HepG2 (cell line): ENCODE data around the gene NR3C2. TPM values are rescaled to one million over a fixed set of nuclear protein-coding genes. Genes with fewer than 3 reads are reported as not detected.

Source experiments
- ATAC-seq: fragments of 200-7000 bp; cut with Tn5 transposase; 3 replicates; pipeline ENCODE4 v1.9.1; 2020; ENCODE audit warnings: mild to moderate bottlenecking, moderate library complexity
- BruUV-seq: library from RNA; stranded (reverse); fragments of 400-500 nt; replicated peaks from 2 replicates; lab custom pipeline; 2021; lab: Mats Ljungman, UMichigan
- CTCF ChIA-PET: fragments of 300-600 bp; formaldehyde crosslinking; extraction: SDS; loops from one replicate; lab custom pipeline; 2021; ENCODE audit warnings: low total read pairs, inconsistent platforms, low intra/inter-chr PET ratio; lab: Yijun Ruan, JAX
- POLR2A ChIA-PET: fragments of 350-600 bp; sonication (Branson Sonifier 250); formaldehyde crosslinking; loops from one replicate; lab custom pipeline; 2020; ENCODE audit warnings: antibody characterized with exemption, inconsistent platforms; lab: Yijun Ruan, JAX
- DNase-seq: peaks from one replicate; pipeline ENCODE4 v3.0.0-alpha.2; 2015; ENCODE audit warnings: low spot score
- FAIRE-seq: peaks from 3 replicates; lab custom pipeline; 2011; peaks lifted over from hg19 to GRCh38; lab: Jason Lieb, UNC
- H2AFZ ChIP-seq: one replicate; pipeline ENCODE4 v1.6.1; 2011; ENCODE audit warnings: low read length, inconsistent platforms
- H3K27ac ChIP-seq: fragments of 300-600 bp; 3 replicates; pipeline ENCODE4 v1.8.0; 2011; ENCODE audit warnings: mixed run types, mild to moderate bottlenecking, mixed read lengths, low read length, inconsistent platforms; ENCODE audit not compliant: insufficient read depth; ENCODE audit errors: extremely low read length
- H3K27me3 ChIP-seq, 2 experiments: fragments of 200-600 bp in 1 of 2; 2 replicates in 1 of 2; 3 replicates in 1 of 2; pipeline versions ENCODE4 v1.6.0 to v1.8.0; 2011; ENCODE audit warnings: low read length in 2 of 2, mild to moderate bottlenecking in 2 of 2, moderate library complexity in 2 of 2, inconsistent platforms in 1 of 2; ENCODE audit not compliant: insufficient read depth in 2 of 2, control insufficient read depth in 1 of 2
- H3K36me3 ChIP-seq, 2 experiments: fragments of 200-600 bp in 1 of 2; replicated peaks in 1 of 2; 2 replicates in 1 of 2; 3 replicates in 1 of 2; pipeline versions ENCODE4 v1.5.1 to v1.8.0; 2011; ENCODE audit warnings: low read length in 2 of 2, inconsistent platforms in 1 of 2; ENCODE audit not compliant: insufficient read depth in 2 of 2, control insufficient read depth in 1 of 2
- H3K4me1 ChIP-seq: 2 replicates; pipeline ENCODE4 v1.5.1; 2012; ENCODE audit warnings: low read length, inconsistent platforms; ENCODE audit not compliant: insufficient read depth
- H3K4me2 ChIP-seq: 2 replicates; pipeline ENCODE4 v1.6.0; 2011; ENCODE audit warnings: low read depth, low read length, inconsistent platforms
- H3K4me3 ChIP-seq, 3 experiments: fragments of 200-600 bp in 1 of 3; sonication (generic), shearing (Covaris generic) in 1 of 3; replicated peaks in 1 of 3; 2 replicates each; pipeline ENCODE4 v1.5.1; 2011 to 2016; ENCODE audit warnings: low read length in 3 of 3, inconsistent platforms in 2 of 3, low read depth in 2 of 3, mild to moderate bottlenecking in 2 of 3, control low read depth in 1 of 3, mixed read lengths in 1 of 3; ENCODE audit not compliant: insufficient read depth in 1 of 3
- H3K79me2 ChIP-seq: one replicate; pipeline ENCODE4 v1.6.1; 2011; ENCODE audit warnings: low read length, inconsistent platforms; ENCODE audit not compliant: insufficient read depth
- H3K9ac ChIP-seq: 2 replicates; pipeline ENCODE4 v1.6.0; 2011; ENCODE audit warnings: mild to moderate bottlenecking, low read depth, low read length, inconsistent platforms; ENCODE audit not compliant: insufficient read depth
- H3K9me3 ChIP-seq: 2 replicates; pipeline ENCODE4 v1.5.1; 2012; ENCODE audit warnings: mild to moderate bottlenecking, low read length
- H4K20me1 ChIP-seq: 2 replicates; pipeline ENCODE4 v1.6.0; 2011; ENCODE audit warnings: inconsistent platforms, mild to moderate bottlenecking, low read length, moderate library complexity; ENCODE audit not compliant: insufficient read depth
- CHCHD3 ChIP-seq: sonication (generic); formaldehyde crosslinking; IDR thresholded peaks from 2 replicates; pipeline ENCODE4 v1.8.0; 2022; ENCODE audit warnings: mild to moderate bottlenecking, missing genetic modification reagents, moderate library complexity
- DMTF1 ChIP-seq: sonication (generic); formaldehyde crosslinking; IDR thresholded peaks from 2 replicates; pipeline ENCODE4 v1.4.0; 2020; ENCODE audit warnings: mild to moderate bottlenecking, missing genetic modification reagents
- DNMT3B ChIP-seq: conservative IDR thresholded peaks from 2 replicates; pipeline ENCODE4 v1.6.1; 2016; ENCODE audit warnings: missing biosample characterization, control low read depth
- ELF4 ChIP-seq: sonication (generic); formaldehyde crosslinking; IDR thresholded peaks from 2 replicates; pipeline ENCODE4 v1.5.0; 2020; ENCODE audit warnings: missing genetic modification reagents, mild to moderate bottlenecking, moderate library complexity, borderline replicate concordance
- FOXA1 ChIP-seq, 2 experiments: fragments of 450-650 bp in 1 of 2; sonication (generic) in 1 of 2; formaldehyde crosslinking in 1 of 2; IDR thresholded peaks; 2 replicates each; pipeline versions ENCODE4 v1.4.0 to v1.6.1; 2016 to 2020; ENCODE audit warnings: missing genetic modification reagents in 1 of 2
- GZF1 ChIP-seq: sonication (generic); formaldehyde crosslinking; IDR thresholded peaks from 2 replicates; pipeline ENCODE4 v1.5.1; 2020; ENCODE audit warnings: mild to moderate bottlenecking, missing genetic modification reagents
- MED8 ChIP-seq: sonication (generic); formaldehyde crosslinking; IDR thresholded peaks from 2 replicates; pipeline ENCODE4 v1.8.1; 2023; ENCODE audit warnings: mild to moderate bottlenecking, missing genetic modification reagents; ENCODE audit not compliant: insufficient replicate concordance
- NFYB ChIP-seq: sonication (generic); formaldehyde crosslinking; IDR thresholded peaks from 2 replicates; pipeline ENCODE4 v1.4.0; 2020; ENCODE audit warnings: missing genetic modification reagents
- TBP ChIP-seq: sonication (generic); formaldehyde crosslinking; IDR thresholded peaks from 2 replicates; pipeline ENCODE4 v1.5.0; 2020; ENCODE audit warnings: missing genetic modification reagents
- TCF7L2 ChIP-seq: IDR thresholded peaks from 2 replicates; pipeline ENCODE4 v1.6.1; 2011; ENCODE audit warnings: mild to moderate bottlenecking, low read depth, low read length, moderate library complexity
- ZMYM4 ChIP-seq: sonication (generic); formaldehyde crosslinking; IDR thresholded peaks from 2 replicates; pipeline ENCODE4 v1.8.1; 2023; ENCODE audit warnings: mild to moderate bottlenecking, missing genetic modification reagents
- ZNF331 ChIP-seq: sonication (generic); formaldehyde crosslinking; IDR thresholded peaks from 2 replicates; pipeline ENCODE4 v1.4.0; 2020; ENCODE audit warnings: missing genetic modification reagents
- ZNF354B ChIP-seq: sonication (generic); formaldehyde crosslinking; IDR thresholded peaks from 2 replicates; pipeline ENCODE4 v1.8.0; 2022; ENCODE audit warnings: mild to moderate bottlenecking, missing genetic modification reagents
- ZNF441 ChIP-seq: sonication (generic); formaldehyde crosslinking; IDR thresholded peaks from 2 replicates; pipeline ENCODE4 v1.7.0; 2021; ENCODE audit warnings: missing genetic modification reagents, borderline replicate concordance
- ZNF609 ChIP-seq: sonication (generic); formaldehyde crosslinking; IDR thresholded peaks from 2 replicates; pipeline ENCODE4 v1.4.0; 2020; ENCODE audit warnings: mild to moderate bottlenecking, missing genetic modification reagents, borderline replicate concordance
- WGBS: methylation state at CpG from one replicate; pipeline ENCODE4 v1.1.6; 2017; ENCODE audit warnings: low lambda C conversion rate; 5-methylcytosine and 5-hydroxymethylcytosine counted together
- in situ Hi-C: cut with HindIII; loops from 2 replicates; pipeline ENCODE4 v1.10.0; 2017; ENCODE audit warnings: low pct_unique_long_range_greater_than_20kb; ENCODE audit not compliant: extremely low pct_ligation_motif_present
- intact Hi-C: fragments of 100-400 bp; cut with micrococcal nuclease; formaldehyde crosslinking; loops from one replicate; pipeline ENCODE4 v1.10.0; 2022; ENCODE audit not compliant: unreplicated experiment
- polyA plus RNA-seq, 8 experiments: library from polyadenylated mRNA; depleted of rRNA in 3 of 8; stranded (reverse) in 7 of 8; unstranded in 1 of 8; fragments of >200 nt; fragmentation: Illumina TruSeq in 4 of 8; extraction: Trizol in 4 of 8; gene quantifications; 2 replicates each; pipeline versions ENCODE4 v1.2.1 to v1.2.3, GENCODE V29; 2011 to 2016; ENCODE audit warnings: low read depth in 4 of 8, missing spikeins in 1 of 8, mixed read lengths in 1 of 8; ENCODE audit not compliant: insufficient read depth in 1 of 8
- total RNA-seq, 5 experiments: library from RNA; depleted of rRNA; stranded (reverse); fragments of >200 nt; fragmentation: Illumina TruSeq; extraction: Trizol; gene quantifications; 2 replicates each; pipeline ENCODE4 v1.2.3, GENCODE V29; 2016; ENCODE audit warnings: low read depth in 1 of 5
- TF ChIP-seq, protein P1 (sequence below): sonication (generic); formaldehyde crosslinking; IDR thresholded peaks from 2 replicates; pipeline ENCODE4 v1.5.0; 2020; ENCODE audit warnings: missing genetic modification reagents, mild to moderate bottlenecking, borderline replicate concordance

Gene NR3C2
- total and polyA plus RNA-seq, 2 of the 13 experiments (the other 11 are each of a cell fraction or from before 2014, with no cell fraction given) = 0.26 to 0.46 TPM

DNA sequence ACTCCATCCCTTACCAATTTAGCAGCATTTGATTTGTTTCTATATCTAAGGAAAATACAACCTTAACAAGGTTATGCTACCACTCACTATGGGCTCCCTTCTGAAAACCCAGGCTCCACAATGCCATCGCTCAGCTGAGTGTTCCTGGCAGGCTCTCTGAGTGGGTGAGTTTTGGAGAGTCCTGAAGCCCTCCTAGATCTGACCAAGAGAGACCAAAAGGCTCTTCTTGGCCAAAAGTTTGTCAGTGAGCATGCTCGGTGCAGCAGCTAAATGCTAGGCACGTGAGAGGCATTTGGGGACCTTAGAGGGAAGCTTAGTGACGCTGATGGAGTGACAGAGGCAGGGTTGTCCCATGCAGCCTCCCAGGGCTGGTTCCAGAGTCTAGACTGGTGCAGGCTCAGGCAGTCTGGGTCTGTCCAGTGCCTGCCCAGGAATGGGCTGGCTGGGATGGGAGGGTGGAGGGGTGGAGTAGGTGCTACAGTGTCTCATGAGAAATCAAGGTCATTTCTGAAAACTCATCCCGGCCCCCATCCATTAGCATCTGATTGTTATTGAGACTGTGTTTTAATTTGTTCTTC, 346.8 kb downstream of the NR3C2 start:
- 48% methylated on average over 5 of the region's 5 CpGs for WGBS
- BruUV-seq = no TSS peak
- Histone ChIP-seq H3K4me3 (no peak overlapping the region), H4K20me1 (no peaks in the 10 kb centered on the region), H3K4me1 (no peaks in the 10 kb centered on the region), H3K27ac (no peak overlapping the region), H2AFZ (no peak overlapping the region), H3K79me2 (no peaks in the 10 kb centered on the region), H3K4me2 (no peak overlapping the region), H3K9me3 (no peaks in the 10 kb centered on the region), H3K27me3 (no peaks in the 10 kb centered on the region), H3K9ac (no peak overlapping the region), H3K36me3 (no peaks in the 10 kb centered on the region)
- CTCF ChIA-PET = no interaction called here
- FAIRE-seq = no peak
- TF ChIP-seq CHCHD3 (no peak), TCF7L2 (no peak), ZMYM4 (CRISPR knock-in tag) (no peak), MED8 (CRISPR knock-in tag) (no peak), ZNF609 (CRISPR knock-in tag) (no peak), NFYB (CRISPR knock-in tag) (no peak), ZNF354B (CRISPR knock-in tag) (no peak), ZNF441 (CRISPR knock-in tag) (no peak), ELF4 (CRISPR knock-in tag) (no peak), DNMT3B (CRISPR knock-in tag) (no peak), DMTF1 (CRISPR knock-in tag) (no peak), ZNF331 (CRISPR knock-in tag) (no peak), TBP (CRISPR knock-in tag) (no peak), FOXA1 (IDR thresholded peaks at IDR 0.05) (no peak), FOXA1 (CRISPR knock-in tag; IDR thresholded peaks at IDR 0.05) (no peak), GZF1 (no peak)
- TF ChIP-seq, protein P1, sequence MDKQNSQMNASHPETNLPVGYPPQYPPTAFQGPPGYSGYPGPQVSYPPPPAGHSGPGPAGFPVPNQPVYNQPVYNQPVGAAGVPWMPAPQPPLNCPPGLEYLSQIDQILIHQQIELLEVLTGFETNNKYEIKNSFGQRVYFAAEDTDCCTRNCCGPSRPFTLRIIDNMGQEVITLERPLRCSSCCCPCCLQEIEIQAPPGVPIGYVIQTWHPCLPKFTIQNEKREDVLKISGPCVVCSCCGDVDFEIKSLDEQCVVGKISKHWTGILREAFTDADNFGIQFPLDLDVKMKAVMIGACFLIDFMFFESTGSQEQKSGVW (CRISPR knock-in tag) = no peak
- intact Hi-C loops (no loop called here), in situ Hi-C loops (no loop called here)
- ATAC-seq = no peak
- POLR2A ChIA-PET = no interaction called here
- DNase-seq = no peak
